Rectal smooth muscle tissue (tissue), 1 donor: ENCODE measurements around the gene PGA3.
"Not testable (repeated sequence)": the region's sequence is repeated elsewhere in the genome, so short reads cannot be mapped to it uniquely, and the experiment has no call there.

ENCODE experiments used
- H3K27ac ChIP-seq: one replicate; pipeline ENCODE4 v1.7.0; 2013; ENCODE audit warnings: low read depth, low read length, inconsistent platforms
- H3K27me3 ChIP-seq: one replicate; pipeline ENCODE4 v1.7.0; 2013; ENCODE audit warnings: low read length; ENCODE audit not compliant: control insufficient read depth, insufficient read depth
- H3K36me3 ChIP-seq: one replicate; pipeline ENCODE4 v1.7.0; 2013; ENCODE audit warnings: low read length; ENCODE audit not compliant: control insufficient read depth, insufficient read depth
- H3K4me1 ChIP-seq: one replicate; pipeline ENCODE4 v1.7.0; 2013; ENCODE audit warnings: low read length; ENCODE audit not compliant: control insufficient read depth, insufficient read depth
- H3K4me3 ChIP-seq: one replicate; pipeline ENCODE4 v1.7.0; 2013; ENCODE audit warnings: low read length
- H3K9ac ChIP-seq: one replicate; pipeline ENCODE4 v1.7.0; 2013; ENCODE audit warnings: low read length

Gene PGA3

DNA sequence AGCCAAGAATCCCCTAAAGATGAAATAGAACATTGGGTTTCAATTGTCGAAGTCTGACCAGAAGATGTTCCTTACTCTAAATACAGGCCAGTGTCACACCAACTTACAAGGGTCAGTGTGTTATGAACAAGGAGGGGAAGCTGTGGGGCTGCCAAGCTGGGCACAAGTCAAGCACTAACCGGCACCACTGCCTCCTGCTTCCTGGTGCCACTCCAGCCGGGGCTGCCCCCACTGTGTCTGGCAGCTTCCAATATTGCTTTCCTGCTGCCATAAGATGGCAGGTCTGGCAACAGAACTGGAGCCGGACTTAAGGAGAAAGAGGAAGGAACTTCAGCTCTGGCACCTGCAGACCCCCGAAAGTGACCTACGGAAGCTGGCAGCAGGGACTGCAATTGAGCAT, 28.4 kb upstream of the PGA3 start:
- no peak overlapping the region for H3K9ac ChIP-seq
- H3K36me3 ChIP-seq: no peaks in the 10 kb centered on the region
- H3K27me3 ChIP-seq: no peaks in the 10 kb centered on the region
- no peak overlapping the region for H3K27ac ChIP-seq
- no peak overlapping the region for H3K4me3 ChIP-seq
- no peaks in the 10 kb centered on the region for H3K4me1 ChIP-seq

- H3K4me1 ChIP-seq: no peaks in the 10 kb centered on the region
- H3K27me3 ChIP-seq: no peaks in the 10 kb centered on the region
- no peak overlapping the region for H3K4me3 ChIP-seq
- H3K9ac ChIP-seq: no peak overlapping the region
- H3K36me3 ChIP-seq: no peaks in the 10 kb centered on the region
- no peak overlapping the region for H3K27ac ChIP-seq
These were observed 26.9 kb upstream of the PGA3 start for GRCh38 chr11:61176446-61176845.

DNA sequence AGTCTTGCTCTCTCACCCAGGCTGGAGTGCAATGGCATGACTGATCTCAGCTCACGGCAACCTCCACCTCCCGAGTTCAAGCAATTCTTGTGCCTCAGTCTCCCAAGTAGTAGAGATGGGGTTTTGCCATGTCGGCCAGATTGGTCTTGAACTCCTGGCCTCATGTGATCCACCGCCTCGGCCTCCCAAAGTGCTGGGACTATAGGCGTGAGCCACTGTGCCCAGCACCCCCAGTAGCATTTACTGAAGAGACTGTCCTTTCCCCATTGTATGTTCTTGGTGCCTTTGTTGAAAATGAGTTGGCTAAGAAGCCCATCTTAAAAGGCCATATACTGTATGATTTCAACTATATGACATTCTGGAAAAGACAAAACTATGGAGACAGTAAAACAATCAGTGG, 23.1 kb upstream of the PGA3 start:
- H3K36me3 ChIP-seq, H3K4me3 ChIP-seq, H3K27me3 ChIP-seq: not testable (repeated sequence)

DNA sequence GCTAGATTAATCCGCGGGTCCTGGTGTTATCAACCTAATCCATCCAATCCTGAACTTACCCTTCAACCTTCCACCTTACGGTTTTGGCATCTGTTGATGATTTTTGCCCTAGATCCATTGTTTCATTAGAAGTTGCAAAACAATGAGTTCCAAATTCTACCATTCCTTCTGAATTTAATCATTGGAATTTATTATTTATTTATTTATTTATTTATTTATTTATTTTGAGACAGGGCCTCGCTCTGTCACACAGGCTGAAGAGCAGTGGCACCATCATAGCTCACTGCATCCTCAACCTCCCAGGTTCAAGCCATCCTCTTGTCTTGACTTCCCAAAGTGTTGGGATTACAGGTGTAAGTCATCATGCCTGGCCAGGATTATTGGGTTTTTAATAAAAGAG, 21.8 kb upstream of the PGA3 start:
- Histone ChIP-seq H3K4me3 (no peak overlapping the region), H3K9ac (no peak overlapping the region), H3K36me3 (no peaks in the 10 kb centered on the region), H3K27me3 (no peaks in the 10 kb centered on the region), H3K27ac (no peak overlapping the region), H3K4me1 (no peaks in the 10 kb centered on the region)

More for the DNA sequence above, 23.1 kb upstream of the PGA3 start:
- not testable (repeated sequence) for H3K4me1 ChIP-seq, H3K9ac ChIP-seq, H3K27ac ChIP-seq

- Histone ChIP-seq H3K27ac (no peak overlapping the region), H3K4me1 (no peaks in the 10 kb centered on the region), H3K27me3 (no peaks in the 10 kb centered on the region), H3K36me3 (no peaks in the 10 kb centered on the region), H3K4me3 (no peak overlapping the region), H3K9ac (no peak overlapping the region)
These were observed 19.7 kb upstream of the PGA3 start for GRCh38 chr11:61183645-61184044.

DNA sequence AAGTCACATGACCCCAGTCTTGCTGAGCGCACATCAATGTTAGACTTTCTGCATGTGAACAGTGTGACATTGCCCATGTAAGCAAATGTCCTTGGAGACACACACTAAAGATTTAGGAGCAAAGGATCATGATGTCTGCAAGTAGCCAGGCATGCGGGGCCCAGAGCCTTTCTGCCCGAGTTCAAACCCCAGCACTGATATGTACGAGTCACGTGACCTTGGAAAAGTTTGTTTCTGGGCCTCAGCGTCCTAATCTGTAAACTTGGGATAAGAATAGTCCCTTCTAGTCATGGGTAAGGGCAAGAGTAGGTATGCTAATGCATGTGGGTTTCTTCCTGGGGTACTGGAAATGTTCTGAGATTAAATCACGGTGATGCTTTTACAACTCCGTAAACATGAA, 16.8 kb upstream of the PGA3 start:
- Histone ChIP-seq H3K9ac (no peak overlapping the region), H3K4me1 (no peaks in the 10 kb centered on the region), H3K36me3 (no peaks in the 10 kb centered on the region), H3K27me3 (no peaks in the 10 kb centered on the region), H3K4me3 (no peak overlapping the region), H3K27ac (no peak overlapping the region)

DNA sequence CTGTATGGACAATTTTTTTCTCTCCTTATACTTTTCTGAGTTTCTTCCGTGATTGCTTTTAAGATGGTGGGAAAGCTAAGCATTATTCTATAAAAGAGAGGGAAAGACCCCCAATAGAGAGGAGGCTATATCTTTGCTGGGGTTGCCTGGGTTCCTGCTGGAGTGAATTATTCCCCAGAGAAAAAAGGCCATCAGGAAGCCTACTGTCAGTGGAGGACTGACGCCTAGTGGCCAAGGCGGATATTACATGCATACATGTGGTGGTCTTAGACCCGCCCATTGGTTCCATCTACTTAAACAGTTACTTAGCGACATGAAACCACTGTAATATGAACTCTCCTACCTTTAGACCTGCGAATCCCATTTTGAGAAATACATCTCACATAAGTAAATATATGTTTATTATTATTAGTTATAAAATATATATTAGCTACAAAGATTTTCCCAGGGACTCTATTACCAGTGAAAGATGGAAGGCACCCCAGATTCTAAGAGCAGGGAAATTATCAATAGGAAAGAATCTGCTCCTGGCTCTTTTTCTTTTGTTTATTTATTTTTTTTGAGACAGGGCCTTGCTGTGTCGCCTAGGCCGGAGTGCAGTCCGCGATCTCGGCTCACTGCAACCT, 15.7 kb upstream of the PGA3 start:
- Histone ChIP-seq H3K36me3 (no peaks in the 10 kb centered on the region), H3K4me1 (no peaks in the 10 kb centered on the region), H3K9ac (no peak overlapping the region), H3K27ac (no peak overlapping the region), H3K27me3 (no peaks in the 10 kb centered on the region), H3K4me3 (no peak overlapping the region)

GRCh38 chr11:61189933-61190332, 13.4 kb upstream of the PGA3 start:
- no peaks in the 10 kb centered on the region for H3K36me3 ChIP-seq
- H3K4me3 ChIP-seq: no peak overlapping the region
- no peaks in the 10 kb centered on the region for H3K27me3 ChIP-seq
- no peak overlapping the region for H3K27ac ChIP-seq
- H3K9ac ChIP-seq: no peak overlapping the region
- H3K4me1 ChIP-seq: no peaks in the 10 kb centered on the region

- Histone ChIP-seq H3K36me3 (no peaks in the 10 kb centered on the region), H3K4me3 (no peak overlapping the region), H3K9ac (no peak overlapping the region), H3K27me3 (no peaks in the 10 kb centered on the region), H3K4me1 (no peaks in the 10 kb centered on the region), H3K27ac (no peak overlapping the region)
These were observed 9.7 kb upstream of the PGA3 start for GRCh38 chr11:61193596-61193995.

DNA sequence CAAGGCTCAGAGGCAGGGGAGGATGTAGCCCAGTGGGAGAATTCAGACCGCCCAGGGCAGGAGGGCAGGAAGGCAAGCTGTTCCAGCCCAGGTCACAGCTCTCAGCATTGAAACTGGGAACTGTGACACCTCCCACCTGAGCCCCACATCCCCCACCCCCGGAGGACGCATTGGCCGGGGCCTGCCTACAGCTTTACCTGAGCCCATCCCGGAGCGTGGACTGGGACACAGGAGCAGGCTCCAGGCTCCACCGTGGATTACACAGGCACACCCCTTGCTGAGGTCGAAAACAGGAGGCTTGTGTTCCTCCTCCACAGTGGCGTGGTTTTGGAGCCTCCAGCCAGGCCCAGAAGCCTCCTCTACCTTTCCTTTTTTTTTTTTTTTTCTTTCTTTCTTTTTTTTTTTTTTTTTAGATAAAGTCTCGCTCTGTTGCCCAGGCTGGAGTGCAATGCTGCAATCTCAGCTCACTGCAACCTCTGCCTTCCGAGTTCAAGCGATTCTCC, 9.1 kb upstream of the PGA3 start:
- H3K4me1 ChIP-seq: no peaks in the 10 kb centered on the region
- H3K36me3 ChIP-seq: no peaks in the 10 kb centered on the region
- H3K27ac ChIP-seq: no peak overlapping the region
- no peak overlapping the region for H3K9ac ChIP-seq
- no peak overlapping the region for H3K4me3 ChIP-seq
- H3K27me3 ChIP-seq: no peaks in the 10 kb centered on the region

- no peak overlapping the region for H3K27ac ChIP-seq
- no peak overlapping the region for H3K9ac ChIP-seq
- no peaks in the 10 kb centered on the region for H3K4me1 ChIP-seq
- no peaks in the 10 kb centered on the region for H3K36me3 ChIP-seq
- H3K27me3 ChIP-seq: no peaks in the 10 kb centered on the region
- no peak overlapping the region for H3K4me3 ChIP-seq
These were observed 8.2 kb upstream of the PGA3 start for GRCh38 chr11:61194981-61195695.

DNA sequence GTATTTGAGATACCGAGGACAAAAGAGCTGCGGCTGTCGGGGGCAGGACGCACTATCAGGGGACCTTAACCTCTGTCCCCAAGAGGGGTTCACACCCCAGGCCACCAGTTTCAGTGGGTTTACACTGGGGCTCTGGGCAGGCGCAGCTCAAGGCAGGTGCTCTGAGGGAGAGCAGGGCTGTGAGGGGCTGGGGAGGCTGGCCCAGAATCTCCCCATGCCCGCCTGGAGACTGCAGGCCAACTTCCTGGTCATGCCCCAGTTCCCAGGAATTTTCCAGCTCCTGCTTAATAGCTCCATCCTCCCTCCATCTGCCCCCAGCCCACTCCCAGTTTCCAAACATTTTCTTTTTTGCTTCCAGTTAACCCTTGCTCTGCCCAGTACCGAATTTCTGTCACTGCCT, 7.6 kb upstream of the PGA3 start:
- H3K4me1 ChIP-seq: no peaks in the 10 kb centered on the region
- no peak overlapping the region for H3K27ac ChIP-seq
- H3K4me3 ChIP-seq: no peak overlapping the region
- H3K27me3 ChIP-seq: no peaks in the 10 kb centered on the region
- no peaks in the 10 kb centered on the region for H3K36me3 ChIP-seq
- H3K9ac ChIP-seq: no peak overlapping the region

DNA sequence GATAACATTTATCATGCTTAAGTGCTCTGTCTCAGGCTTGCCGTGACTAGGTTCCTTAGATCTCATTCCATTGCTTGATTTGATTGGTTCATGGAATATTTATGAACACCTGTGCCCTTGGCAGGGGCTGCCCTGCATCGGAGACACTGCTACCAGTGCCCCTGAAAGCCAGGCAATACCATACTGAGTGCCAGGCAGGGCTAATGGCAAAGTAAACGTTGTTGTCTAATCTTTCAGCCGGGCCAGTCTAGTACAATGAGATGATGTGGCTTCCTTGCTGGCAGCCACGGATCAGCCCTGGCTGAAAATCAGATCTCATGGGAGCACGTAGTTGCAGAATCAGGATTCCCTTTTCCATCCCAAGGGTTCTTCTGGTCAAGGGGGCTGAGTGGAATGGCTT, 5.0 kb upstream of the PGA3 start:
- no peaks in the 10 kb centered on the region for H3K27me3 ChIP-seq
- H3K4me1 ChIP-seq: no peaks in the 10 kb centered on the region
- H3K36me3 ChIP-seq: no peaks in the 10 kb centered on the region
- H3K4me3 ChIP-seq: no peak overlapping the region
- no peak overlapping the region for H3K9ac ChIP-seq
- no peak overlapping the region for H3K27ac ChIP-seq
